Stimulated activated CD4-positive, alpha-beta T cell treated with anti-CD3 and anti-CD28 coated beads, TNF-alpha, amount 100 ng/mL, for 24 hours (primary cell): ENCODE data around the gene RAB9B.

Source experiments
- DNase-seq, 3 experiments: peaks; one replicate each; pipeline ENCODE4 v3.0.0-alpha.2; 2020; ENCODE audit warnings: low read depth in 3 of 3

Gene RAB9B

GRCh38 chrX:103811858-103812257 is 20.2 kb downstream of the RAB9B start:
- no peak for DNase-seq

GRCh38 chrX:103806862-103807474 is 25.1 kb downstream of the RAB9B start:
- no peak for DNase-seq

GRCh38 chrX:103805860-103806259 is 26.2 kb downstream of the RAB9B start:
- no peak for DNase-seq

- no peak for DNase-seq
Observed at GRCh38 chrX:103800318-103800717, 31.7 kb downstream of the RAB9B start.

GRCh38 chrX:103797691-103798090 is 34.4 kb downstream of the RAB9B start:
- DNase-seq, result no peak

- DNase-seq, result no peak
Observed at GRCh38 chrX:103794119-103794518, 37.9 kb downstream of the RAB9B start.

- no peak for DNase-seq
Observed at GRCh38 chrX:103793545-103793940, 38.5 kb downstream of the RAB9B start.

GRCh38 chrX:103792916-103793544 is 39.0 kb downstream of the RAB9B start:
- DNase-seq, result no peak

- no peak for DNase-seq
Observed at GRCh38 chrX:103791826-103792485, 40.1 kb downstream of the RAB9B start.

GRCh38 chrX:103791228-103791627 is 40.8 kb downstream of the RAB9B start:
- no peak for DNase-seq

GRCh38 chrX:103789004-103789403 is 43.1 kb downstream of the RAB9B start:
- DNase-seq, result no peak

GRCh38 chrX:103783971-103784370 is 48.1 kb downstream of the RAB9B start:
- no peak for DNase-seq

- DNase-seq, result no peak
Observed at GRCh38 chrX:103783196-103783595, 48.9 kb downstream of the RAB9B start.

- no peak for DNase-seq
Observed at GRCh38 chrX:103782640-103783039, 49.4 kb downstream of the RAB9B start.

GRCh38 chrX:103781706-103782105 is 50.4 kb downstream of the RAB9B start:
- no peak for DNase-seq

- no peak for DNase-seq
Observed at GRCh38 chrX:103781062-103781402, 51.0 kb downstream of the RAB9B start.

GRCh38 chrX:103780336-103781061 is 51.6 kb downstream of the RAB9B start:
- no peak for DNase-seq

- DNase-seq, result no peak
Observed at GRCh38 chrX:103779141-103779789, 52.8 kb downstream of the RAB9B start.

GRCh38 chrX:103776546-103776945 is 55.5 kb downstream of the RAB9B start, which contains the start of gene PLP1:
Gene PLP1 (plus strand): TSS chrX:103776840. CDS start chrX:103776996, 156 bp downstream.
- no peak for DNase-seq

- no peak for DNase-seq
Observed at GRCh38 chrX:103774070-103774642, 57.9 kb downstream of the RAB9B start.

- no peak for DNase-seq
Observed at GRCh38 chrX:103773445-103773844, 58.6 kb downstream of the RAB9B start.
